Smooth muscle cell of the brain vasculature (primary cell): ENCODE data around the gene PPM1A.

ENCODE experiments used
- DNase-seq: peaks from one replicate; pipeline ENCODE4 v3.0.0-alpha.2; 2012; ENCODE audit warnings: low read depth, low spot score

PPM1A gene

GRCh38 chr14:60266021-60266937 is 17.3 kb downstream of the PPM1A start:
- DNase-seq: no peak

- DNase-seq: no peak
Observed at GRCh38 chr14:60272177-60272576, 23.2 kb downstream of the PPM1A start.

GRCh38 chr14:60273956-60274355 is 24.9 kb downstream of the PPM1A start:
- DNase-seq: no peak

- DNase-seq: no peak
Observed at GRCh38 chr14:60274448-60274847, 25.4 kb downstream of the PPM1A start.

- no peak for DNase-seq
Observed at GRCh38 chr14:60275932-60276331, 26.9 kb downstream of the PPM1A start.

- no peak for DNase-seq
Observed at GRCh38 chr14:60276347-60276746, 27.3 kb downstream of the PPM1A start.

- DNase-seq: no peak
Observed at GRCh38 chr14:60277605-60278190, 28.7 kb downstream of the PPM1A start.

GRCh38 chr14:60278350-60278749 is 29.3 kb downstream of the PPM1A start:
- no peak for DNase-seq

- no peak for DNase-seq
Observed at GRCh38 chr14:60287452-60287851, 38.4 kb downstream of the PPM1A start.

GRCh38 chr14:60288279-60288678 is 39.3 kb downstream of the PPM1A start:
- DNase-seq: no peak

GRCh38 chr14:60294411-60295069 is 45.5 kb downstream of the PPM1A start:
- DNase-seq: no peak

- no peak for DNase-seq
Observed at GRCh38 chr14:60300019-60300418, 51.0 kb downstream of the PPM1A start.

- DNase-seq: no peak
Observed at GRCh38 chr14:60301685-60302084, 52.7 kb downstream of the PPM1A start.

- DNase-seq: no peak
Observed at GRCh38 chr14:60302663-60303062, 53.6 kb downstream of the PPM1A start.

GRCh38 chr14:60303745-60304144 is 54.7 kb downstream of the PPM1A start:
- DNase-seq: no peak

- DNase-seq: no peak
Observed at GRCh38 chr14:60304509-60304908, 55.5 kb downstream of the PPM1A start.

- no peak for DNase-seq
Observed at GRCh38 chr14:60309867-60310552, 61.0 kb downstream of the PPM1A start.

- DNase-seq: no peak
Observed at GRCh38 chr14:60311417-60311816, 62.4 kb downstream of the PPM1A start.

GRCh38 chr14:60313093-60313492 is 64.1 kb downstream of the PPM1A start:
- no peak for DNase-seq

- no peak for DNase-seq
Observed at GRCh38 chr14:60315196-60315990, 66.4 kb downstream of the PPM1A start.

- no peak for DNase-seq
Observed at GRCh38 chr14:60317609-60318008, 68.6 kb downstream of the PPM1A start.
